Aorta (tissue), 5 donors: ENCODE measurements around the gene LINGO3. TPM values are rescaled to one million over a fixed set of nuclear protein-coding genes. Genes with fewer than 3 reads are reported as not detected.

ENCODE experiments used
- ATAC-seq: fragments of 200-7000 bp; cut with Tn5 transposase; one replicate; pipeline ENCODE4 v1.9.1; 2022; ENCODE audit warnings: moderate library complexity; ENCODE audit not compliant: low FRiP score
- DNase-seq, 2 donors: peaks; one replicate each; pipeline ENCODE4 v3.0.0-alpha.2; 2020
- H3K27ac ChIP-seq, 2 donors: one replicate each; pipeline ENCODE4 v1.5.1; 2013; ENCODE audit warnings: low read length in 2 of 2, mild to moderate bottlenecking in 2 of 2, moderate library complexity in 2 of 2, control low read depth in 1 of 2, inconsistent platforms in 1 of 2, low read depth in 1 of 2
- H3K27me3 ChIP-seq, 2 donors: one replicate each; pipeline ENCODE4 v1.6.1; 2013; ENCODE audit warnings: control low read depth in 1 of 2, low read length in 1 of 2, mild to moderate bottlenecking in 1 of 2, moderate library complexity in 1 of 2; ENCODE audit not compliant: insufficient read depth in 2 of 2, control insufficient read depth in 1 of 2
- H3K36me3 ChIP-seq, 2 donors: one replicate each; pipeline ENCODE4 v1.6.1; 2013; ENCODE audit warnings: control low read depth in 1 of 2, low read length in 1 of 2, mild to moderate bottlenecking in 1 of 2; ENCODE audit not compliant: insufficient read depth in 2 of 2, control insufficient read depth in 1 of 2
- H3K4me1 ChIP-seq, 2 donors: one replicate each; pipeline ENCODE4 v1.6.1; 2013; ENCODE audit warnings: low read length in 2 of 2, control low read depth in 1 of 2, mild to moderate bottlenecking in 1 of 2, moderate library complexity in 1 of 2; ENCODE audit not compliant: insufficient read depth in 2 of 2, control insufficient read depth in 1 of 2
- H3K4me3 ChIP-seq, 2 donors: one replicate each; pipeline ENCODE4 v1.5.1; 2013; ENCODE audit warnings: low read length in 2 of 2, control low read depth in 1 of 2, mild to moderate bottlenecking in 1 of 2
- H3K9me3 ChIP-seq: one replicate; pipeline ENCODE4 v1.6.1; 2013; ENCODE audit warnings: mild to moderate bottlenecking, low read length; ENCODE audit not compliant: control insufficient read depth
- whole genome bisulfite sequencing, 2 donors: extraction: QIAGEN DNeasy Blood & Tissue Kit; methylation state at CpG; one replicate each; pipeline ENCODE4 v1.1.7; 2013; 5-methylcytosine and 5-hydroxymethylcytosine counted together
- intact Hi-C, 2 donors: fragments of 100-400 bp; cut with DNase I; formaldehyde crosslinking; loops; one replicate each; pipeline versions ENCODE4 v1.14.2 to v1.15.0; 2022
- polyA plus RNA-seq, 2 donors: library from polyadenylated mRNA; stranded (reverse); fragments of 200-250 nt; gene quantifications; one replicate each; pipeline ENCODE4 v1.2.3, GENCODE V29; 2013
- total RNA-seq, 2 donors: library from RNA; stranded (reverse); fragmentation: NEBNext Ultra II Directional; extraction: Animal tissue kit (Norgen Biotek cat#: 25700); gene quantifications; one replicate each; pipeline ENCODE4 v1.2.1, GENCODE V29; 2021
- donor health status: healthy with polysubstance abuse.
- donor health status: Bipolar disorder and iron deficiency.
- donor health status: DM: no; HTN: no; CAD: no.
- donor health status: DM: no; HTN: no; CAD: no.
- donor health status: DM: yes; HTN: yes; CAD: no.

The LINGO3 gene
- total and polyA plus RNA-seq, 4 donors, result 0.08 TPM; not detected in 3

DNA sequence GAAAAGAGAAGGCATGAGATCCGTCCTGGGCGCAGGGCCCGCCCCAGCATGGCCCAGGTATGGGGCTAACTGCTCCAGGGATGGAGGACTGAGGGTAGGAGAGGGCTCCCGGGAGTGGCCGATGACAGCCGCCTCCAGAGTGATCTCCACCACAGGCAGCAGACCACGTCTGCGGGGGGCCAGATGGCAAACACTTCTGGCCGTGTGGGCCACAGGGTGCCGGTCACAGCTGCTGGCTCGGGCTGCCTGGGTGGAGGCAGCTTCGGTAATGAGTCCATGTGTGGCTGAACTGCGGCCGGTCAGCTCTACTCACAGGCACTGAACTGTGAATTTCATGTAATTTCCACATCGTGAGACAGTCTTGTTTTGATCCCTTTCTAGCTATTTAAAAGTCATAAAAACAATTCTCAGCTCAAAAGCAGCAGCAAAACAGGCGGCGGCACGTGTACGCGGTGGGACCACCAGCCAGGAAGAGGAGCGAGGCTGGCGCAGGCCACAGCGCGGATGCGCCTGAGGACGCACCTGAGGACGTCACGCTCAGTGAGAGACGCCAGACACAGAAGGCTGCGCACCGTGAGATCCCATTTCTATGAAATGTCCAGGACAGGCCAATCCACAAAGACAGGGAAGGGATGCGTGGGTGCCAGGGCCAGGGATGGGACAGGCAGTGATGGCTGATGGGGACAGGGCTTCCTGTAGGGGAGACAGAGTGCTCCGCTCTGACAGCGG, 16.4 kb upstream of the LINGO3 start:
- Histone ChIP-seq H3K27me3 (no peaks in the 10 kb centered on the region), H3K4me1 (no peaks in the 10 kb centered on the region), H3K9me3 (no peaks in the 10 kb centered on the region), H3K4me3 (no peak overlapping the region), H3K27ac (no peak overlapping the region), H3K36me3 (no peaks in the 10 kb centered on the region)
- DNase-seq, result no peak
- 86 to 88% methylated on average over 34 of the region's 34 CpGs for WGBS, 2 donors
- no peak for ATAC-seq
- intact Hi-C loops, result no loop called here

- H3K9me3 ChIP-seq, result no peaks in the 10 kb centered on the region
- no peaks in the 10 kb centered on the region for H3K4me1 ChIP-seq
- DNase-seq, result no peak
- no peaks in the 10 kb centered on the region for H3K36me3 ChIP-seq
- 91 to 93% methylated on average over 19 of the region's 19 CpGs for WGBS, 2 donors
- intact Hi-C loops, result no loop called here
- H3K4me3 ChIP-seq, result no peak overlapping the region
- H3K27me3 ChIP-seq, result no peaks in the 10 kb centered on the region
- no peak overlapping the region for H3K27ac ChIP-seq
- no peak for ATAC-seq
These were observed 15.8 kb upstream of the LINGO3 start for GRCh38 chr19:2323707-2324106.

- H3K27ac ChIP-seq, result no peak overlapping the region
- no peaks in the 10 kb centered on the region for H3K36me3 ChIP-seq
- no peak overlapping the region for H3K4me3 ChIP-seq
- DNase-seq (no peak), ATAC-seq (no peak)
- H3K4me1 ChIP-seq, result no peaks in the 10 kb centered on the region
- 87 to 90% methylated on average over 38 to 39 of the region's 39 CpGs for WGBS, 2 donors
- H3K9me3 ChIP-seq, result no peaks in the 10 kb centered on the region
- intact Hi-C loops, result no loop called here
- no peaks in the 10 kb centered on the region for H3K27me3 ChIP-seq
These were observed 13.8 kb upstream of the LINGO3 start for GRCh38 chr19:2321565-2322283.

DNA sequence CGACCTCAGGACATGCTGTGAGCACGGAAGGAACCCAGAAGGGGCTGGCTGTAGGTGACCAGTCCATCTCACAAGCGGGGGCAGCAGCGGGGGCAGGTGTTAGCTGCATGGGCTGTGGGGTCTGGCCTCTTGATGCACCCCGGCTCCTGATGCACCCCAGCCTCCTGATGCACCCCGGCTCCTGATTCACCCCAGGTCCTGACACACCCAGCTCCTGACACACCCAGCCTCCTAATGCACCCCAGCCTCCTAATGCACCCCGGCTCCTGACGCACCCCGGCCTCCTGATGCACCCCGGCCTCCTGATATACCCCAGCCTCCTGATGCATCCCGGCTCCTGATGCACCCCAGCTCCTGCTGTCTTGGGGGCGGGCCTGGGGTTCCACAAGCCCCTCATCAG, 13.0 kb upstream of the LINGO3 start:
- ATAC-seq (no peak), DNase-seq (no peak)
- H3K9me3 ChIP-seq, result no peaks in the 10 kb centered on the region
- H3K27me3 ChIP-seq, result no peaks in the 10 kb centered on the region
- 92 to 94% methylated on average over 10 to 12 of the region's 12 CpGs for WGBS, 2 donors
- H3K27ac ChIP-seq, result no peak overlapping the region
- intact Hi-C loops, result no loop called here
- H3K36me3 ChIP-seq, result no peaks in the 10 kb centered on the region
- no peak overlapping the region for H3K4me3 ChIP-seq
- H3K4me1 ChIP-seq, result no peaks in the 10 kb centered on the region

- Histone ChIP-seq H3K4me3 (no peak overlapping the region), H3K36me3 (no peaks in the 10 kb centered on the region), H3K4me1 (no peaks in the 10 kb centered on the region), H3K27me3 (no peaks in the 10 kb centered on the region), H3K27ac (no peak overlapping the region), H3K9me3 (peaks cover 3% of the 10 kb centered on the region)
- ATAC-seq (no peak), DNase-seq (no peak)
- WGBS, 2 donors, result 81% methylated on average over 12 of the region's 12 CpGs
- intact Hi-C loops, result no loop called here
These were observed 12.1 kb upstream of the LINGO3 start for GRCh38 chr19:2320049-2320448.

DNA sequence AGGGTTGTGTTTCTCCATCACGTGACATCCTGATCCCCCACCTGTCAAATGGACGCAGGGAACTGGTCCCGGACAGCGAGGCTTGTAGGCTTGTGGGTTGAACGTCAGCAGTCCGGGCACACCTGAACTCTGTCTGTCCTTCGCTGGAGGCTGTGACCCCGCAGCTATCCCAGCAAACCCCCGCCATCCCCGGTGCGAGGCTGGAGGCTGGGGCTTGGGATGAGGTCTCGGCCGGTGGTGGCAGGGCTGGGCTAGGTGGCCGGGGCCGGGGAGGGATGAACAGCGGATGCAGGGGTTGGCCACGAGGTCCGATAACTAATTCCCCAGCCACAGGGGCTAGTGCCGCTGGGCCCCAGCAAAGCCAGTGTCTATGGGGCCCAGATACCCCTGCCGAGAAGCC, 11.6 kb upstream of the LINGO3 start:
- Histone ChIP-seq H3K4me3 (no peak overlapping the region), H3K27ac (no peak overlapping the region), H3K9me3 (peaks cover 3% of the 10 kb centered on the region), H3K36me3 (no peaks in the 10 kb centered on the region), H3K27me3 (no peaks in the 10 kb centered on the region), H3K4me1 (no peaks in the 10 kb centered on the region)
- ATAC-seq (no peak), DNase-seq (no peak)
- 92 to 93% methylated on average over 20 of the region's 20 CpGs for WGBS, 2 donors
- intact Hi-C loops, result no loop called here

- Histone ChIP-seq H3K36me3 (no peaks in the 10 kb centered on the region), H3K4me1 (no peaks in the 10 kb centered on the region), H3K27ac (no peak overlapping the region), H3K27me3 (no peaks in the 10 kb centered on the region), H3K9me3 (peaks cover 3% of the 10 kb centered on the region), H3K4me3 (no peak overlapping the region)
- DNase-seq (no peak), ATAC-seq (no peak)
- WGBS, 2 donors, result 82 to 89% methylated on average over 6 of the region's 6 CpGs
- intact Hi-C loops, result no loop called here
These were observed 11.0 kb upstream of the LINGO3 start for GRCh38 chr19:2318923-2319322.

- no peak overlapping the region for H3K4me3 ChIP-seq
- peaks cover 3% of the 10 kb centered on the region for H3K9me3 ChIP-seq
- intact Hi-C loops, result no loop called here
- H3K27me3 ChIP-seq, result no peaks in the 10 kb centered on the region
- no peaks in the 10 kb centered on the region for H3K36me3 ChIP-seq
- H3K27ac ChIP-seq, result no peak overlapping the region
- H3K4me1 ChIP-seq, result no peaks in the 10 kb centered on the region
- 85 to 91% methylated on average over 25 of the region's 25 CpGs for WGBS, 2 donors
- no peak for DNase-seq
- no peak for ATAC-seq
These were observed 9.8 kb upstream of the LINGO3 start for GRCh38 chr19:2317756-2318155.

DNA sequence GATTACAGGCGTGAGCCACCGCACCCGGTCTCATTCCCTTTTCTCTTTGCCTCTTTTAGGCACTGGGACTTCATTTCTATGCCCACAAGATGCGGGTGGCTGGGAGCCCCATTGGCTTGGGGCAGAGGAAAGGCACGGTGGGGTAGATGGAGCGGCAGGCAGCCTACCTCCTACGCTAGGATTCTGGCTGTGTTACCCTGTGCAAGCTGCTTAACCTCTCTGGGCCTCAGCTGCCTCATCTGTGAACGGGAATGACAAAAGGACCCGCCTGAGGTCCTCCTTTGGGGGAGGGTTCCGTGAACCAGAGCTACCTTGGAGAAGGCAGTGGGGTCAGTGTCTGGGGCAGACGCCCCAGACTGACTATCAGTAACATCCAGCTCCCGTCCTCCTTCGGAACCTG, 9.3 kb upstream of the LINGO3 start:
- Histone ChIP-seq H3K9me3 (peaks cover 3% of the 10 kb centered on the region), H3K27me3 (no peaks in the 10 kb centered on the region), H3K4me1 (no peaks in the 10 kb centered on the region), H3K4me3 (no peak overlapping the region), H3K36me3 (no peaks in the 10 kb centered on the region), H3K27ac (no peak overlapping the region)
- DNase-seq (no peak), ATAC-seq (no peak)
- WGBS, 2 donors, result 95 to 97% methylated on average over 13 of the region's 13 CpGs
- intact Hi-C loops, result no loop called here
